ENCODE results near the gene HIGD1C. TPM values are rescaled to one million over a fixed set of nuclear protein-coding genes. Genes with fewer than 3 reads are reported as not detected.
A peak's percentile ranks its signal among the peaks of the same experiment; 100 is the strongest.

The HIGD1C gene
- total RNA-seq, 1 donor from 2014 or later, result not detected

GRCh38 chr12:50980545-50980944 lies 28.2 kb downstream of the HIGD1C start:
- H3K4me1 ChIP-seq, result peaks cover 12% of the 10 kb centered on the region
- TF ChIP-seq CTCF (IDR thresholded peaks at IDR 0.05), result no peak
- H3K9me3 ChIP-seq, result no peaks in the 10 kb centered on the region
- H3K36me3 ChIP-seq, result peaks cover 17% of the 10 kb centered on the region
- intact Hi-C loops (cut with DNase I), result loop anchor here (10.0 kb wide), 1 partner anchor 46 kb away; no protein-coding TSS in a partner anchor
- no peak overlapping the region for H3K4me3 ChIP-seq
- H3K27me3 ChIP-seq (ENCODE audit: low read depth), result no peaks in the 10 kb centered on the region
- no peak overlapping the region for H3K27ac ChIP-seq
- DNase-seq (no peak), ATAC-seq (no peak)

- TF ChIP-seq CTCF (IDR thresholded peaks at IDR 0.05), result no peak
- Histone ChIP-seq H3K4me3 (no peak overlapping the region), H3K36me3 (peaks cover 17% of the 10 kb centered on the region), H3K27ac (no peak overlapping the region), H3K27me3 (ENCODE audit: low read depth) (no peaks in the 10 kb centered on the region), H3K9me3 (no peaks in the 10 kb centered on the region), H3K4me1 (peaks cover 19% of the 10 kb centered on the region)
- ATAC-seq (no peak), DNase-seq (no peak)
- intact Hi-C loops (cut with DNase I), result loop anchor here (10.0 kb wide), 1 partner anchor 47 kb away; no protein-coding TSS in a partner anchor
Observed at GRCh38 chr12:50981319-50982239, 29.2 kb downstream of the HIGD1C start.

GRCh38 chr12:50984586-50985298 lies 32.4 kb downstream of the HIGD1C start:
- no peak for DNase-seq
- Histone ChIP-seq H3K4me3 (no peak overlapping the region), H3K27me3 (ENCODE audit: low read depth) (no peaks in the 10 kb centered on the region), H3K9me3 (no peaks in the 10 kb centered on the region), H3K4me1 (peaks cover 28% of the 10 kb centered on the region), H3K27ac (peak overlapping the region; percentile 67), H3K36me3 (peaks cover 41% of the 10 kb centered on the region)
- intact Hi-C loops (cut with DNase I), result loop anchor here (5.0 to 10.0 kb wide), 2 partner anchors 50 to 157 kb away; no protein-coding TSS in a partner anchor
- ATAC-seq, result peak in 1 of 2 donors; percentile 5
- no peak for TF ChIP-seq CTCF (IDR thresholded peaks at IDR 0.05)

GRCh38 chr12:50985322-50985721 lies 33.0 kb downstream of the HIGD1C start:
- peak; percentile 39 to 75 for ATAC-seq
- TF ChIP-seq CTCF (IDR thresholded peaks at IDR 0.05), result no peak
- no peaks in the 10 kb centered on the region for H3K9me3 ChIP-seq
- H3K4me1 ChIP-seq, result peaks cover 28% of the 10 kb centered on the region
- peak overlapping the region; percentile 67 for H3K27ac ChIP-seq
- no peak for DNase-seq
- H3K27me3 ChIP-seq (ENCODE audit: low read depth), result no peaks in the 10 kb centered on the region
- no peak overlapping the region for H3K4me3 ChIP-seq
- intact Hi-C loops (cut with DNase I), result loop anchor here (5.0 to 10.0 kb wide), 2 partner anchors 51 to 158 kb away; no protein-coding TSS in a partner anchor
- H3K36me3 ChIP-seq, result peaks cover 43% of the 10 kb centered on the region

- intact Hi-C loops (cut with DNase I), result loop anchor here (5.0 to 10.0 kb wide), 2 partner anchors 52 to 160 kb away; no protein-coding TSS in a partner anchor
- DNase-seq (no peak), ATAC-seq (peak; percentile 66 to 79)
- peak; percentile 58 for TF ChIP-seq CTCF (IDR thresholded peaks at IDR 0.05)
- peaks cover 52% of the 10 kb centered on the region for H3K36me3 ChIP-seq
- peaks cover 28% of the 10 kb centered on the region for H3K4me1 ChIP-seq
- no peaks in the 10 kb centered on the region for H3K9me3 ChIP-seq
- H3K4me3 ChIP-seq, result no peak overlapping the region
- H3K27me3 ChIP-seq (ENCODE audit: low read depth), result no peaks in the 10 kb centered on the region
- H3K27ac ChIP-seq, result no peak overlapping the region
Observed at GRCh38 chr12:50986966-50987737, 34.8 kb downstream of the HIGD1C start.

Measured in lower lobe of right lung (tissue), 2 donors.